ENCODE results near the gene PDIK1L. TPM values are rescaled to one million over a fixed set of nuclear protein-coding genes. Genes with fewer than 3 reads are reported as not detected.

Gene PDIK1L
- total and polyA plus RNA-seq, 2 donors (not counting 3 experiments of a cell fraction or from before 2014, with no cell fraction given) = 1.6 to 5.6 TPM

DNA sequence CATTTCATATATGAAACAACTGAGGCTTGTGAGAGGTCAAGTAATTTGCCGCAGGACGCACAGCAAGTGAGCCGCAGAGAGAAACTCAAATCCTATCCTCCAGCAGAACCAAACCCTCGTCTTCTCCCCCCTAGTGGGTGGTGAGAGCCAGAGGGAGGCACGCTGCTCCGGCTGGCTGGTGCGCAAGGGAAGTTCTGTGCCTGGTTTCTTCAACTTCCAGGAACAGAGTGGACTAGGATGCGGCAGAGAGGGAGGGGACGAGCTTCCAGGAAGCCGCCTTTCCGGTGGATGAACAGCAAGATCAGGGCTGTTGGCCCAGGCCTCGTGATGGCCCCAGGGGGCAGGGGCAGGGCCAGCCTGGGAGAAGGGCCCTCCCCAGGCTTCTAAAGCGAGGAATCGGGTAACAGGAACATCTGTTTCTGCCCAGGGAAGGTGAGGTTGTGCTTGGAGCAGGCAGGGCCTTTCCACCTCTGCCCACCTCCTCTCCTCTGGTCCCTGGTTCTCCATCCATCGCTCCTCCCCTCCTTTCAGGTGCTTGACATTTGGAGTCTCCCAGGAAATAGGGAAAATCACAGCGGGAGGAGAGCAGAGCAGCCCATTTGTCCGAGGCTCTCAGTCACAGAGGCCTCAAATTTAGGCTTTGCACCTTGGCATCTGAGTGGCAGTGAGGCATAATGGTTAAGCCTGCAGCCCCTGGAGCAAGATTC, 16.8 kb upstream of the PDIK1L start:
- Histone ChIP-seq H3K9me1 (replicated peaks; ENCODE audit: control insufficient read depth, extremely low read depth, insufficient read depth, low read length) (no peaks in the 10 kb centered on the region), H3K4me2 (ENCODE audit: insufficient read depth, low read length) (no peak overlapping the region), H3K4me1 (ENCODE audit: control insufficient read depth, extremely low read depth, insufficient read depth, low read length) (peaks cover 13% of the 10 kb centered on the region), H3K36me3 (ENCODE audit: control insufficient read depth in 2 of 2, extremely low read depth in 1 of 2, insufficient read depth in 2 of 2, low read length in 2 of 2) (no peaks in the 10 kb centered on the region), H3K9ac (replicated peaks; ENCODE audit: extremely low read depth, insufficient read depth, low read length) (no peak overlapping the region), H3K27me3 (ENCODE audit: control insufficient read depth in 2 of 2, insufficient read depth in 2 of 2, low read length in 2 of 2) (peaks cover 0 to 8% of the 10 kb centered on the region in 2 experiments), H3K9me3 (replicated peaks; ENCODE audit: control insufficient read depth, insufficient read depth, low read length) (no peaks in the 10 kb centered on the region), H3K79me2 (ENCODE audit: control insufficient read depth, insufficient read depth, low read length) (no peaks in the 10 kb centered on the region), H2AFZ (ENCODE audit: low read depth, low read length) (peak overlapping the region; percentile 69), H3K27ac (ENCODE audit: insufficient read depth, low read depth, low read length) (no peak overlapping the region), H3K4me3 (replicated peaks in 1 of 3; ENCODE audit: insufficient read depth in 1 of 3, low read depth in 1 of 3, low read length in 3 of 3) (no peak overlapping the region), H4K20me1 (replicated peaks; ENCODE audit: control insufficient read depth, extremely low read depth, insufficient read depth, low read length) (no peaks in the 10 kb centered on the region)
- TF ChIP-seq, protein P1, sequence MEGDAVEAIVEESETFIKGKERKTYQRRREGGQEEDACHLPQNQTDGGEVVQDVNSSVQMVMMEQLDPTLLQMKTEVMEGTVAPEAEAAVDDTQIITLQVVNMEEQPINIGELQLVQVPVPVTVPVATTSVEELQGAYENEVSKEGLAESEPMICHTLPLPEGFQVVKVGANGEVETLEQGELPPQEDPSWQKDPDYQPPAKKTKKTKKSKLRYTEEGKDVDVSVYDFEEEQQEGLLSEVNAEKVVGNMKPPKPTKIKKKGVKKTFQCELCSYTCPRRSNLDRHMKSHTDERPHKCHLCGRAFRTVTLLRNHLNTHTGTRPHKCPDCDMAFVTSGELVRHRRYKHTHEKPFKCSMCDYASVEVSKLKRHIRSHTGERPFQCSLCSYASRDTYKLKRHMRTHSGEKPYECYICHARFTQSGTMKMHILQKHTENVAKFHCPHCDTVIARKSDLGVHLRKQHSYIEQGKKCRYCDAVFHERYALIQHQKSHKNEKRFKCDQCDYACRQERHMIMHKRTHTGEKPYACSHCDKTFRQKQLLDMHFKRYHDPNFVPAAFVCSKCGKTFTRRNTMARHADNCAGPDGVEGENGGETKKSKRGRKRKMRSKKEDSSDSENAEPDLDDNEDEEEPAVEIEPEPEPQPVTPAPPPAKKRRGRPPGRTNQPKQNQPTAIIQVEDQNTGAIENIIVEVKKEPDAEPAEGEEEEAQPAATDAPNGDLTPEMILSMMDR (IDR thresholded peaks at IDR 0.05; ENCODE audit: extremely low read depth in 1 of 2, insufficient read depth in 1 of 2, low read depth in 1 of 2, low read length in 2 of 2) = no peak
- TF ChIP-seq POLR2A (IDR thresholded peaks at IDR 0.05; ENCODE audit: low read depth, low read length) = no peak
- intact Hi-C loops (cut with micrococcal nuclease) = no loop called here
- BruUV-seq (replicated peaks) = no TSS peak
- CTCF ChIA-PET = interaction anchor here (1.1 kb wide), 1 partner anchor 59 kb away, joined by 3 read pairs; no protein-coding TSS in a partner anchor
- no peak for DNase-seq (ENCODE audit: low read depth, low spot score)
- POLR2A ChIA-PET = no interaction called here
- dilution Hi-C loops (cut with MboI; ENCODE audit: extremely low pct_ligation_motif_present, low sequenced_read_pairs) = no loop called here
- FAIRE-seq = peak; percentile 12

DNA sequence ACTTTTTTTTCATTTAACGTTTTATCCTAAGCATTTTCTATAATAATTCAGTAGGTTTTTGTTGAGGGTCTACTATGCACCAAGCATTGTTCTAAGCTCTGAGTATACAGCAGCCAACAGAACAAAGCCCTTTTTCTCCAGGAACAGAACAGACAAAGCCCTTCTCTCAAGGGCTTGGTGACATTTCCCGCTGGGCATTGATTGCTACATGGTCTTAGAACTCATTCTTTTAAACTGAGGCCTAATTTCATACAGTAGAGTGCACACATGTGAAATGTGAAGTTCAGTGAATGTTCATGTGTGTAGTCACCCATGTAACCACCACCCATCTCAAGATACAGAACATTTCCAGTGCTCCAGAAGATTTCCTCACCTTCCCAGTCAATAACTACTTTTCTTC, 15.2 kb upstream of the PDIK1L start:
- TF ChIP-seq, protein P1 (IDR thresholded peaks at IDR 0.05; ENCODE audit: extremely low read depth in 1 of 2, insufficient read depth in 1 of 2, low read depth in 1 of 2, low read length in 2 of 2) = no peak
- no peak for TF ChIP-seq GATA2 (IDR thresholded peaks at IDR 0.05; ENCODE audit: insufficient read depth, insufficient read length, low read depth, low read length)
- TF ChIP-seq POLR2AphosphoS5 (IDR thresholded peaks at IDR 0.05; ENCODE audit: insufficient read depth, low read depth, low read length) = no peak
- TF ChIP-seq POLR2A (IDR thresholded peaks at IDR 0.05; ENCODE audit: low read depth, low read length) = no peak
- TF ChIP-seq MYC (IDR thresholded peaks at IDR 0.05; ENCODE audit: low read depth, low read length) = no peak
- no peak for TF ChIP-seq FOS (IDR thresholded peaks at IDR 0.05; ENCODE audit: borderline replicate concordance, insufficient read depth, low read length)
- TF ChIP-seq JUN (IDR thresholded peaks at IDR 0.05; ENCODE audit: borderline replicate concordance, insufficient read depth, insufficient read length, low read depth) = no peak
- TF ChIP-seq, protein P2, sequence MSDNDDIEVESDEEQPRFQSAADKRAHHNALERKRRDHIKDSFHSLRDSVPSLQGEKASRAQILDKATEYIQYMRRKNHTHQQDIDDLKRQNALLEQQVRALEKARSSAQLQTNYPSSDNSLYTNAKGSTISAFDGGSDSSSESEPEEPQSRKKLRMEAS (IDR thresholded peaks at IDR 0.05; ENCODE audit: insufficient read depth, insufficient read length) = no peak
- no peak for TF ChIP-seq EZH2 (IDR thresholded peaks at IDR 0.05; ENCODE audit: borderline replicate concordance, low read depth, low read length, severe bottlenecking)
- H3K4me3 ChIP-seq (replicated peaks in 1 of 3; ENCODE audit: insufficient read depth in 1 of 3, low read depth in 1 of 3, low read length in 3 of 3) = no peak overlapping the region
- H3K4me1 ChIP-seq (ENCODE audit: control insufficient read depth, extremely low read depth, insufficient read depth, low read length) = peaks cover 13% of the 10 kb centered on the region
- FAIRE-seq (no peak), DNase-seq (ENCODE audit: low read depth, low spot score) (no peak)
- H4K20me1 ChIP-seq (replicated peaks; ENCODE audit: control insufficient read depth, extremely low read depth, insufficient read depth, low read length) = no peaks in the 10 kb centered on the region
- H3K9me3 ChIP-seq (replicated peaks; ENCODE audit: control insufficient read depth, insufficient read depth, low read length) = no peaks in the 10 kb centered on the region
- intact Hi-C loops (cut with micrococcal nuclease) (no loop called here), dilution Hi-C loops (cut with MboI; ENCODE audit: extremely low pct_ligation_motif_present, low sequenced_read_pairs) (no loop called here)
- H3K9me1 ChIP-seq (replicated peaks; ENCODE audit: control insufficient read depth, extremely low read depth, insufficient read depth, low read length) = no peaks in the 10 kb centered on the region
- ChIA-PET POLR2A (no interaction called here), CTCF (no interaction called here)
- BruUV-seq (replicated peaks) = no TSS peak
- no peak overlapping the region for H3K27ac ChIP-seq (ENCODE audit: insufficient read depth, low read depth, low read length)
- H3K36me3 ChIP-seq (ENCODE audit: control insufficient read depth in 2 of 2, extremely low read depth in 1 of 2, insufficient read depth in 2 of 2, low read length in 2 of 2) = no peaks in the 10 kb centered on the region
- no peaks in the 10 kb centered on the region for H3K79me2 ChIP-seq (ENCODE audit: control insufficient read depth, insufficient read depth, low read length)
- no peak overlapping the region for H2AFZ ChIP-seq (ENCODE audit: low read depth, low read length)
- no peak overlapping the region for H3K4me2 ChIP-seq (ENCODE audit: insufficient read depth, low read length)
- peaks cover 0 to 8% of the 10 kb centered on the region in 2 experiments for H3K27me3 ChIP-seq (ENCODE audit: control insufficient read depth in 2 of 2, insufficient read depth in 2 of 2, low read length in 2 of 2)
- H3K9ac ChIP-seq (replicated peaks; ENCODE audit: extremely low read depth, insufficient read depth, low read length) = no peak overlapping the region
